ENCODE data around the gene CAPN14.

DNA sequence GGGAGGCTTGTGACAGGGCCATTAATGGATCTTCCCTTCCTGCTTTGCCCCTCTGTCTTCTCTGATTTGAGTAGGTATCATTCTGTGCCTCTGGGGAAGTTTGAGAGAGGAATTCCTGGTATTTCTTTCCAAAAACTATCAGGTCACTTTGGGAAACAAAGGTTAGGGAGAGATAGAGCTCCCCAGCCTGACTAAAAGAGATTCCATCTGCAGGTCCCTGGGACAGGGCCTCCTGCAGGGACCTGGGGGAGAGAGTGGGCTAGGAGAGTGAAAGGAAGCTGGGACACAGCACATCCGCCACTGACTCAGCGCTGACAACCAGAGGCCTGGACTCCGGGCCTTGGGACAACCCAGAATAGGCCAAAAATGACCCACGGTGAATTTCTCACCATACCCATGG lies 85.4 kb downstream of the CAPN14 start:
- TF ChIP-seq POLR2A (IDR thresholded peaks at IDR 0.05; ENCODE audit: low read length) (no peak), GATA1 (IDR thresholded peaks at IDR 0.05; ENCODE audit: low read depth, low read length) (no peak)
